H1 (cell line): ENCODE data around the gene TECR. TPM values are rescaled to one million over a fixed set of nuclear protein-coding genes. Genes with fewer than 3 reads are reported as not detected.

ENCODE experiments used
- CTCF ChIA-PET: fragments of 300-600 bp; sonication (Branson Sonifier 250); formaldehyde crosslinking; loops from one replicate; lab custom pipeline; 2021; ENCODE audit not compliant: partially characterized antibody; lab: Charles Lee
- POLR2A ChIA-PET: fragments of 300-600 bp; sonication (Branson Sonifier 250); formaldehyde crosslinking; loops from one replicate; lab custom pipeline; 2021; ENCODE audit warnings: inconsistent platforms; ENCODE audit not compliant: partially characterized antibody; lab: Charles Lee
- DNase-seq, 2 experiments: peaks; one replicate each; pipeline versions ENCODE4 v3.0.0 to v3.0.0-alpha.2; 2010 to 2022; ENCODE audit warnings: low spot score in 2 of 2, low read depth in 1 of 2, mixed read lengths in 1 of 2
- FAIRE-seq: peaks from 2 replicates; lab custom pipeline; 2011; peaks lifted over from hg19 to GRCh38; lab: Jason Lieb, UNC
- H2AFZ ChIP-seq: 2 replicates; pipeline ENCODE4 v1.8.1; 2012; ENCODE audit warnings: low read length, inconsistent platforms
- H2AK5ac ChIP-seq: 2 replicates; pipeline ENCODE4 v1.6.1; 2013; ENCODE audit warnings: low read depth, low read length
- H2BK120ac ChIP-seq: replicated peaks from 2 replicates; pipeline ENCODE3; 2013; ENCODE audit warnings: low read depth, low read length, inconsistent platforms
- H2BK12ac ChIP-seq: 2 replicates; pipeline ENCODE4 v1.6.1; 2013; ENCODE audit warnings: low read depth, low read length
- H2BK15ac ChIP-seq: 2 replicates; pipeline ENCODE4 v1.6.1; 2013; ENCODE audit warnings: low read length
- H2BK20ac ChIP-seq: 2 replicates; pipeline ENCODE4 v1.6.1; 2013; ENCODE audit warnings: low read length
- H2BK5ac ChIP-seq: 2 replicates; pipeline ENCODE4 v1.6.1; 2013; ENCODE audit warnings: low read depth, low read length
- H3K14ac ChIP-seq: 2 replicates; pipeline ENCODE4 v1.6.1; 2013; ENCODE audit warnings: inconsistent platforms; ENCODE audit not compliant: insufficient read length
- H3K18ac ChIP-seq: 2 replicates; pipeline ENCODE4 v1.6.1; 2013; ENCODE audit warnings: low read length; ENCODE audit errors: extremely low read depth
- H3K23ac ChIP-seq: 2 replicates; pipeline ENCODE4 v1.6.1; 2013; ENCODE audit warnings: inconsistent platforms; ENCODE audit not compliant: insufficient read length
- H3K23me2 ChIP-seq: 2 replicates; pipeline ENCODE4 v1.6.1; 2013; ENCODE audit warnings: low read depth, low read length
- H3K27ac ChIP-seq: 2 replicates; pipeline ENCODE4 v1.6.1; 2011; ENCODE audit warnings: low read depth, low read length, inconsistent platforms
- H3K27me3 ChIP-seq, 4 experiments: replicated peaks in 1 of 4; 1 replicate in 1 of 4; 2 replicates in 3 of 4; pipeline versions ENCODE4 v1.6.1 to v1.8.1; 2011 to 2013; ENCODE audit warnings: low read length in 3 of 4, mild to moderate bottlenecking in 3 of 4, inconsistent platforms in 2 of 4, mixed read lengths in 2 of 4, moderate library complexity in 1 of 4; ENCODE audit not compliant: control insufficient read depth in 3 of 4, insufficient read depth in 3 of 4; ENCODE audit errors: extremely low read depth in 1 of 4
- H3K36me3 ChIP-seq, 4 experiments: 2 replicates each; pipeline versions ENCODE4 v1.6.1 to v1.8.1; 2011 to 2013; ENCODE audit warnings: mild to moderate bottlenecking in 4 of 4, low read length in 3 of 4, moderate library complexity in 2 of 4, control low read depth in 1 of 4, inconsistent platforms in 1 of 4; ENCODE audit not compliant: insufficient read depth in 4 of 4, control insufficient read depth in 2 of 4
- H3K4ac ChIP-seq: replicated peaks from 2 replicates; pipeline ENCODE3; 2013; ENCODE audit warnings: low read length, low read depth, mixed read lengths, inconsistent platforms; ENCODE audit not compliant: insufficient read length
- H3K4me1 ChIP-seq, 4 experiments: replicated peaks in 1 of 4; 1 replicate in 1 of 4; 2 replicates in 3 of 4; pipeline versions ENCODE4 v1.6.1 to v1.8.1; 2011 to 2013; ENCODE audit warnings: low read length in 3 of 4, inconsistent platforms in 2 of 4, mixed read lengths in 1 of 4; ENCODE audit not compliant: insufficient read depth in 4 of 4, control insufficient read depth in 3 of 4
- H3K4me2 ChIP-seq, 2 experiments: 2 replicates each; pipeline versions ENCODE4 v1.6.1 to v1.8.1; 2011 to 2013; ENCODE audit warnings: low read depth in 2 of 2, low read length in 2 of 2, control low read depth in 1 of 2, inconsistent platforms in 1 of 2, mild to moderate bottlenecking in 1 of 2; ENCODE audit not compliant: insufficient read depth in 1 of 2
- H3K4me3 ChIP-seq, 4 experiments: fragments of 200-600, 300-600 bp in 1 of 4; sonication (generic), shearing (Covaris generic), sonication (Bioruptor Twin) in 1 of 4; 2 replicates each; pipeline versions ENCODE4 v1.5.1 to v1.8.1; 2011 to 2016; ENCODE audit warnings: low read length in 4 of 4, low read depth in 3 of 4, control low read depth in 2 of 4, inconsistent platforms in 2 of 4, mild to moderate bottlenecking in 2 of 4, mixed read lengths in 1 of 4, moderate library complexity in 1 of 4; ENCODE audit not compliant: insufficient read depth in 2 of 4; ENCODE audit errors: extremely low read depth in 1 of 4
- H3K56ac ChIP-seq: replicated peaks from 2 replicates; pipeline ENCODE3; 2013; ENCODE audit warnings: low read depth, mild to moderate bottlenecking, mixed read lengths, low read length, inconsistent platforms; ENCODE audit not compliant: insufficient read length
- H3K79me1 ChIP-seq: 2 replicates; pipeline ENCODE4 v1.6.1; 2013; ENCODE audit warnings: low read depth, low read length, control low read depth
- H3K79me2 ChIP-seq, 2 experiments: 2 replicates each; pipeline versions ENCODE4 v1.6.1 to v1.8.1; 2012 to 2013; ENCODE audit warnings: low read length in 2 of 2, mild to moderate bottlenecking in 2 of 2, inconsistent platforms in 1 of 2; ENCODE audit not compliant: insufficient read depth in 2 of 2, control insufficient read depth in 1 of 2
- H3K9ac ChIP-seq, 4 experiments: replicated peaks in 1 of 4; 1 replicate in 1 of 4; 2 replicates in 3 of 4; pipeline versions ENCODE4 v1.6.1 to v1.8.1; 2011 to 2013; ENCODE audit warnings: low read depth in 3 of 4, low read length in 3 of 4, control low read depth in 2 of 4, mild to moderate bottlenecking in 2 of 4, moderate library complexity in 2 of 4, inconsistent platforms in 1 of 4; ENCODE audit errors: extremely low read depth in 1 of 4
- H3K9me3 ChIP-seq, 2 experiments: 2 replicates each; pipeline versions ENCODE4 v1.6.1 to v1.8.1; 2012 to 2013; ENCODE audit warnings: mild to moderate bottlenecking in 2 of 2, moderate library complexity in 2 of 2, control low read depth in 1 of 2, inconsistent platforms in 1 of 2, low read depth in 1 of 2, low read length in 1 of 2, mixed read lengths in 1 of 2; ENCODE audit not compliant: insufficient read depth in 2 of 2
- H4K20me1 ChIP-seq, 2 experiments: replicated peaks in 1 of 2; 2 replicates each; pipeline versions ENCODE3 to v1.8.1; 2011 to 2013; ENCODE audit warnings: inconsistent platforms in 2 of 2, low read length in 2 of 2, mild to moderate bottlenecking in 1 of 2; ENCODE audit not compliant: insufficient read depth in 2 of 2, control insufficient read depth in 1 of 2
- H4K5ac ChIP-seq: 2 replicates; pipeline ENCODE4 v1.6.1; 2013; ENCODE audit warnings: low read length, low read depth, mixed read lengths, inconsistent platforms; ENCODE audit not compliant: insufficient read length
- H4K8ac ChIP-seq: 2 replicates; pipeline ENCODE4 v1.8.0; 2013; ENCODE audit warnings: mild to moderate bottlenecking, moderate library complexity, low read length, inconsistent platforms; ENCODE audit not compliant: insufficient read depth; ENCODE audit errors: extremely low read depth
- H4K91ac ChIP-seq: replicated peaks from 2 replicates; pipeline ENCODE3; 2013; ENCODE audit warnings: low read length, mixed read lengths, inconsistent platforms; ENCODE audit not compliant: insufficient read length
- ASH2L ChIP-seq: fragments of 200-600, 300-600 bp; sonication (generic); IDR thresholded peaks from one replicate; pipeline ENCODE4 v1.7.1; 2017; ENCODE audit warnings: low read length
- CEBPB ChIP-seq: IDR thresholded peaks from 2 replicates; pipeline ENCODE4 v1.6.1; 2012; ENCODE audit warnings: low read depth, low read length
- CTBP2 ChIP-seq: IDR thresholded peaks from 2 replicates; pipeline ENCODE4 v1.7.0; 2011; ENCODE audit warnings: borderline replicate concordance, mild to moderate bottlenecking, moderate library complexity, mixed read lengths, low read length; ENCODE audit not compliant: insufficient read depth, insufficient read length
- GABPA ChIP-seq: IDR thresholded peaks from 2 replicates; pipeline ENCODE4 v1.6.1; 2011; ENCODE audit warnings: mild to moderate bottlenecking, low read length, moderate library complexity, borderline replicate concordance; ENCODE audit not compliant: insufficient read depth
- KDM1A ChIP-seq: fragments of 200-600, 300-600 bp; sonication (generic); IDR thresholded peaks from 2 replicates; pipeline ENCODE4 v1.7.1; 2016; ENCODE audit warnings: mild to moderate bottlenecking, low read length, borderline replicate concordance
- NANOG ChIP-seq: IDR thresholded peaks from 2 replicates; pipeline ENCODE4 v1.6.1; 2011; ENCODE audit warnings: low read length, low read depth, mild to moderate bottlenecking, inconsistent platforms; ENCODE audit not compliant: insufficient read depth, poor library complexity, severe bottlenecking
- POLR2A ChIP-seq, 2 experiments: IDR thresholded peaks; 1 replicate in 1 of 2; 2 replicates in 1 of 2; pipeline ENCODE4 v1.6.1; 2011; ENCODE audit warnings: low read depth in 2 of 2, low read length in 2 of 2, mild to moderate bottlenecking in 2 of 2; ENCODE audit errors: control extremely low read depth in 1 of 2
- RNF2 ChIP-seq: fragments of 200-900, 300-1000 bp; sonication (generic); IDR thresholded peaks from 2 replicates; pipeline ENCODE4 v1.7.1; 2016; ENCODE audit warnings: borderline replicate concordance, low read depth, mild to moderate bottlenecking, antibody characterized with exemption, low read length; ENCODE audit not compliant: poor library complexity, severe bottlenecking; ENCODE audit errors: missing control alignments
- SIX5 ChIP-seq: IDR thresholded peaks from 2 replicates; pipeline ENCODE4 v1.6.1; 2011; ENCODE audit warnings: mild to moderate bottlenecking, low read depth, low read length
- SP4 ChIP-seq: IDR thresholded peaks from 2 replicates; pipeline ENCODE4 v1.6.1; 2012; ENCODE audit warnings: low read length, inconsistent platforms
- SRF ChIP-seq: IDR thresholded peaks from 2 replicates; pipeline ENCODE4 v1.6.1; 2011; ENCODE audit warnings: mild to moderate bottlenecking, low read depth, low read length, moderate library complexity
- TEAD4 ChIP-seq: IDR thresholded peaks from 2 replicates; pipeline ENCODE4 v1.6.1; 2012; ENCODE audit warnings: low read depth, low read length, inconsistent platforms, mixed read lengths
- WGBS, 2 experiments: shearing (Covaris generic) in 1 of 2; methylation state at CpG; one replicate each; pipeline versions ENCODE4 v1.1.6 to v1.1.7; 2013 to 2015; ENCODE audit warnings: low lambda C conversion rate in 2 of 2, mixed read lengths in 2 of 2, inconsistent platforms in 1 of 2, low coverage in 1 of 2, missing lambda C conversion rate in 1 of 2; ENCODE audit not compliant: insufficient replicate concordance in 2 of 2, insufficient coverage in 1 of 2, insufficient read length in 1 of 2; ENCODE audit errors: extremely low coverage in 1 of 2, missing lambda C conversion rate in 1 of 2; 5-methylcytosine and 5-hydroxymethylcytosine counted together
- polyA plus RNA-seq, 7 experiments: library from polyadenylated mRNA; depleted of rRNA in 3 of 7; stranded (reverse) in 5 of 7; unstranded in 2 of 7; fragments of >200 nt in 5 of 7; fragments of 200-250 nt in 2 of 7; gene quantifications; 1 replicate in 5 of 7; 2 replicates in 1 of 7; 4 replicates in 1 of 7; pipeline versions ENCODE4 v1.2.1 to v1.2.3, GENCODE V29; 2011 to 2013; ENCODE audit warnings: missing spikeins in 2 of 7, mixed read lengths in 2 of 7
- total RNA-seq: library from RNA; stranded (reverse); fragmentation: NEBNext Ultra II Directional; extraction: Animal tissue kit (Norgen Biotek cat#: 25700); gene quantifications from 2 replicates; pipeline ENCODE4 v1.2.1, GENCODE V29; 2021
- TF ChIP-seq, protein P1 (sequence below): IDR thresholded peaks from 2 replicates; pipeline ENCODE4 v1.6.1; 2012; ENCODE audit warnings: inconsistent platforms

Gene TECR
- total and polyA plus RNA-seq, 2 of the 8 experiments (the other 6 are each of a cell fraction or from before 2014, with no cell fraction given): 172 to 405 TPM

DNA sequence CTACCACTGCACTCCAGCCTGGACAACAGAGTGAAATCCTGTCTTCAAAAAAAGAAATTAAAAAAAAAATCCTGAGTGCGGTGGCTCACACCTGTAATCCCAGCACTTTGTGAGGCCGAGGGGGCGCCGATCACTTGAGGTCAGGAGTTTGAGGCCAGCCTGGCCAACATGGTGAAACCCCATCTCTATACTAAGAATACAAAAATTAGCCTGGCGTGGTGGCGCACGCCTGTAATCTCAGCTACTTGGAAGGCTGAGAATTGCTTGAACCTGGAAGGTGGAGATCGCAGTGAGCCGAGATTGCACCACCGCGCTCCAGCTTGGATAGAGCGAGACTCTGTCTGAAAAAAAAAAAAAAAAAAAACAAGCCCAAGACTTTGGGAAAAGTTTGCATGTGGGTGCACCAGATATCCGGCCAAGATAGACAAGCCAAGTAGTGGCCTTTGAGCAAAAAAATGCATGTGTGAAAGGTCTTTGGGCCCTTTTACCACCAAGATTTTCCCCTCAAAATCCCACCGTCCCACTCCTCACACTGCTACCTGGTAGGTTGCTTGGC is 16.9 kb upstream of the TECR start:
- peaks cover 10 to 28% (median 17%) of the 10 kb centered on the region in 4 experiments for H3K36me3 ChIP-seq
- TF ChIP-seq POLR2A (IDR thresholded peaks at IDR 0.05; ENCODE audit: control extremely low read depth in 1 of 2, low read depth in 2 of 2, low read length in 2 of 2) (no peak), SP4 (no peak), NANOG (no peak), CEBPB (no peak), RNF2 (no peak), CTBP2 (no peak), GABPA (no peak), KDM1A (no peak), SIX5 (no peak), ASH2L (no peak), TEAD4 (no peak), SRF (no peak)
- TF ChIP-seq, protein P1, sequence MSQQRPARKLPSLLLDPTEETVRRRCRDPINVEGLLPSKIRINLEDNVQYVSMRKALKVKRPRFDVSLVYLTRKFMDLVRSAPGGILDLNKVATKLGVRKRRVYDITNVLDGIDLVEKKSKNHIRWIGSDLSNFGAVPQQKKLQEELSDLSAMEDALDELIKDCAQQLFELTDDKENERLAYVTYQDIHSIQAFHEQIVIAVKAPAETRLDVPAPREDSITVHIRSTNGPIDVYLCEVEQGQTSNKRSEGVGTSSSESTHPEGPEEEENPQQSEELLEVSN: no peak

More for the DNA sequence above, 16.9 kb upstream of the TECR start:
- FAIRE-seq (no peak), DNase-seq (no peak)
- no peaks in the 10 kb centered on the region; the same call in 1 of the 2 replicates for H3K23me2 ChIP-seq
- H3K23ac ChIP-seq: no peak overlapping the region
- H3K4me1 ChIP-seq: peaks cover 0 to 8% (median 3%) of the 10 kb centered on the region in 4 experiments; a peak in 3 of 7 replicates
- H3K9me3 ChIP-seq: no peaks in the 10 kb centered on the region
- H2BK120ac ChIP-seq: no peak overlapping the region
- ChIA-PET CTCF (interaction anchor here (1.1 to 2.1 kb wide), 5 partner anchors 8 to 44 kb away, joined by 3 to 14 read pairs (median 4); no protein-coding TSS in a partner anchor), POLR2A (interaction anchor here (1.1 to 2.4 kb wide), 2 partner anchors 7 to 15 kb away, joined by 4 to 10 read pairs; no protein-coding TSS in a partner anchor)
- H3K79me1 ChIP-seq: peaks cover 14% of the 10 kb centered on the region
- H2BK5ac ChIP-seq: no peak overlapping the region
- H3K79me2 ChIP-seq: peaks cover 6 to 23% of the 10 kb centered on the region in 2 experiments; a peak in 3 of 4 replicates
- no peak overlapping the region for H2BK20ac ChIP-seq
- H2BK15ac ChIP-seq: no peak overlapping the region
- H4K91ac ChIP-seq: no peak overlapping the region
- H3K27me3 ChIP-seq: no peaks in the 10 kb centered on the region
- peaks cover 7 to 24% of the 10 kb centered on the region in 2 experiments for H4K20me1 ChIP-seq
- H3K27ac ChIP-seq: no peak overlapping the region
- H2AK5ac ChIP-seq: no peak overlapping the region
- 94% methylated on average over 13 of the region's 14 CpGs; no CpG with 5 or more reads in 1 of the 2 experiments for WGBS, 2 experiments
- H3K18ac ChIP-seq: no peak overlapping the region
- H4K5ac ChIP-seq: no peak overlapping the region
- H3K4ac ChIP-seq: no peak overlapping the region
- no peak overlapping the region for H3K4me2 ChIP-seq
- no peak overlapping the region for H2AFZ ChIP-seq
- H3K14ac ChIP-seq: no peak overlapping the region
- no peak overlapping the region for H2BK12ac ChIP-seq
- H4K8ac ChIP-seq: no peak overlapping the region
- H3K56ac ChIP-seq: no peak overlapping the region
- H3K4me3 ChIP-seq: no peak overlapping the region
- H3K9ac ChIP-seq: no peak overlapping the region
